H9 (cell line): Measurements from ENCODE around the gene TMC6. TPM values are rescaled to one million over a fixed set of nuclear protein-coding genes. Genes with fewer than 3 reads are reported as not detected.

Source experiments
- DNase-seq: peaks from one replicate; pipeline ENCODE4 v3.0.0-alpha.2; 2017
- H2AFZ ChIP-seq: one replicate; pipeline ENCODE4 v1.6.1; 2013; ENCODE audit warnings: mild to moderate bottlenecking, low read length, control low read depth, moderate library complexity
- H2AK5ac ChIP-seq: 2 replicates; pipeline ENCODE4 v1.6.1; 2013; ENCODE audit warnings: low read length, control low read depth, mixed read lengths; ENCODE audit not compliant: insufficient read length
- H2BK120ac ChIP-seq: one replicate; pipeline ENCODE4 v1.6.1; 2013; ENCODE audit warnings: low read depth, mild to moderate bottlenecking, low read length, control low read depth, inconsistent platforms; ENCODE audit not compliant: poor library complexity, severe bottlenecking
- H2BK12ac ChIP-seq: 2 replicates; pipeline ENCODE4 v1.6.1; 2013; ENCODE audit warnings: low read length, control low read depth, mixed read lengths, low read depth; ENCODE audit not compliant: insufficient read length
- H2BK15ac ChIP-seq: 2 replicates; pipeline ENCODE4 v1.6.1; 2013; ENCODE audit warnings: low read depth, low read length, control low read depth
- H2BK20ac ChIP-seq: one replicate; pipeline ENCODE4 v1.6.1; 2013; ENCODE audit warnings: low read depth, mild to moderate bottlenecking, low read length, control low read depth, inconsistent platforms; ENCODE audit not compliant: poor library complexity, severe bottlenecking
- H2BK5ac ChIP-seq: 2 replicates; pipeline ENCODE4 v1.6.1; 2013; ENCODE audit warnings: low read length, control low read depth, mixed read lengths; ENCODE audit not compliant: insufficient read length
- H3K14ac ChIP-seq: 2 replicates; pipeline ENCODE4 v1.6.1; 2013; ENCODE audit warnings: low read length, control low read depth; ENCODE audit not compliant: insufficient read depth
- H3K18ac ChIP-seq: 2 replicates; pipeline ENCODE4 v1.6.1; 2013; ENCODE audit warnings: low read depth, mild to moderate bottlenecking, mixed read lengths, low read length, control low read depth; ENCODE audit not compliant: insufficient read length
- H3K23ac ChIP-seq: 2 replicates; pipeline ENCODE4 v1.6.1; 2013; ENCODE audit warnings: low read length, control low read depth, mixed read lengths, low read depth; ENCODE audit not compliant: insufficient read length
- H3K23me2 ChIP-seq: 2 replicates; pipeline ENCODE4 v1.6.1; 2013; ENCODE audit warnings: low read depth, mild to moderate bottlenecking, mixed read lengths, low read length, control low read depth; ENCODE audit not compliant: insufficient read length, poor library complexity, severe bottlenecking
- H3K27ac ChIP-seq: 2 replicates; pipeline ENCODE4 v1.5.1; 2013; ENCODE audit warnings: low read length, control low read depth, mixed read lengths, low read depth; ENCODE audit not compliant: insufficient read length
- H3K27me3 ChIP-seq: 2 replicates; pipeline ENCODE4 v1.6.1; 2013; ENCODE audit warnings: low read length, control low read depth, inconsistent platforms; ENCODE audit not compliant: insufficient read depth
- H3K4ac ChIP-seq: 2 replicates; pipeline ENCODE4 v1.6.1; 2013; ENCODE audit warnings: low read depth, mild to moderate bottlenecking, control low read depth, inconsistent platforms, low read length, moderate library complexity
- H3K4me1 ChIP-seq: 2 replicates; pipeline ENCODE4 v1.6.1; 2013; ENCODE audit warnings: low read length, control low read depth, inconsistent platforms; ENCODE audit not compliant: insufficient read depth
- H3K4me2 ChIP-seq: 2 replicates; pipeline ENCODE4 v1.6.1; 2013; ENCODE audit warnings: low read length, control low read depth, mixed read lengths; ENCODE audit not compliant: insufficient read length, insufficient read depth
- H3K56ac ChIP-seq: 2 replicates; pipeline ENCODE4 v1.6.1; 2013; ENCODE audit warnings: low read depth, mild to moderate bottlenecking, mixed read lengths, low read length, control low read depth; ENCODE audit not compliant: insufficient read length
- H3K79me1 ChIP-seq: 2 replicates; pipeline ENCODE4 v1.6.1; 2013; ENCODE audit warnings: low read depth, mild to moderate bottlenecking, moderate library complexity, low read length, control low read depth, inconsistent platforms; ENCODE audit not compliant: insufficient read depth, poor library complexity, severe bottlenecking
- H3K79me2 ChIP-seq: 2 replicates; pipeline ENCODE4 v1.6.1; 2013; ENCODE audit warnings: low read length, control low read depth, inconsistent platforms; ENCODE audit not compliant: insufficient read depth
- H3K9ac ChIP-seq: 2 replicates; pipeline ENCODE4 v1.6.1; 2013; ENCODE audit warnings: low read length, control low read depth, mixed read lengths; ENCODE audit not compliant: insufficient read length; ENCODE audit errors: extremely low read depth
- H3K9me3 ChIP-seq: one replicate; pipeline ENCODE4 v1.6.1; 2013; ENCODE audit warnings: low read depth, low read length, inconsistent platforms; ENCODE audit not compliant: control insufficient read depth
- H3T11ph ChIP-seq: one replicate; pipeline ENCODE4 v1.6.1; 2013; ENCODE audit warnings: mild to moderate bottlenecking, low read length, control low read depth, inconsistent platforms
- H4K20me1 ChIP-seq: one replicate; pipeline ENCODE4 v1.6.1; 2013; ENCODE audit not compliant: control insufficient read depth, insufficient read length, insufficient read depth
- H4K5ac ChIP-seq: 2 replicates; pipeline ENCODE4 v1.6.1; 2013; ENCODE audit warnings: low read depth, mild to moderate bottlenecking, mixed read lengths, low read length, control low read depth; ENCODE audit not compliant: insufficient read length
- H4K8ac ChIP-seq: replicated peaks from 2 replicates; pipeline ENCODE4 v1.6.1; 2013; ENCODE audit warnings: low read length, control low read depth, mixed read lengths, low read depth; ENCODE audit not compliant: insufficient read length
- H4K91ac ChIP-seq: 2 replicates; pipeline ENCODE4 v1.6.1; 2013; ENCODE audit warnings: low read depth, mild to moderate bottlenecking, moderate library complexity, mixed read lengths, low read length, control low read depth; ENCODE audit not compliant: insufficient read length
- H3K27ac Mint-ChIP-seq, 3 experiments: 2 replicates in 2 of 3; 3 replicates in 1 of 3; pipeline ENCODE4 v1.8.0; 2020 to 2021; ENCODE audit warnings: mixed read lengths in 3 of 3, mild to moderate bottlenecking in 1 of 3, moderate library complexity in 1 of 3
- H3K27me3 Mint-ChIP-seq: 2 replicates; pipeline ENCODE4 v1.8.0; 2021; ENCODE audit warnings: low read depth, mild to moderate bottlenecking, moderate library complexity, mixed read lengths
- H3K36me3 Mint-ChIP-seq, 3 experiments: 2 replicates in 2 of 3; 3 replicates in 1 of 3; pipeline ENCODE4 v1.8.0; 2020 to 2021; ENCODE audit warnings: low read depth in 3 of 3, mixed read lengths in 3 of 3; ENCODE audit not compliant: insufficient read depth in 1 of 3
- H3K4me1 Mint-ChIP-seq, 2 experiments: 2 replicates each; pipeline ENCODE4 v1.8.0; 2020; ENCODE audit warnings: mixed read lengths in 2 of 2
- H3K4me3 Mint-ChIP-seq, 2 experiments: 2 replicates in 1 of 2; 3 replicates in 1 of 2; pipeline ENCODE4 v1.8.0; 2020 to 2021; ENCODE audit warnings: mild to moderate bottlenecking in 2 of 2, mixed read lengths in 2 of 2, moderate library complexity in 1 of 2
- H3K9me3 Mint-ChIP-seq, 2 experiments: 2 replicates in 1 of 2; 3 replicates in 1 of 2; pipeline ENCODE4 v1.8.0; 2020; ENCODE audit warnings: mild to moderate bottlenecking in 2 of 2, mixed read lengths in 2 of 2, moderate library complexity in 1 of 2
- WGBS: extraction: QIAGEN DNeasy Blood & Tissue Kit; methylation state at CpG from one replicate; pipeline ENCODE4 v1.1.7; 2013; ENCODE audit warnings: missing lambda C conversion rate, low lambda C conversion rate, mixed read lengths; ENCODE audit not compliant: insufficient read length; ENCODE audit errors: extremely low coverage; 5-methylcytosine and 5-hydroxymethylcytosine counted together
- total RNA-seq: library from RNA; stranded (reverse); gene quantifications from 2 replicates; pipeline ENCODE4 v1.2.1, GENCODE V29; 2021
- TF ChIP-seq, protein P1 (sequence below): fragments of 200-600 bp; sonication (generic); conservative IDR thresholded peaks from 3 replicates; pipeline ENCODE4 v1.8.0; 2021; ENCODE audit warnings: antibody characterized with exemption, mild to moderate bottlenecking

The TMC6 gene
- total RNA-seq, 1 experiment from 2014 or later, result 86.8 TPM

DNA sequence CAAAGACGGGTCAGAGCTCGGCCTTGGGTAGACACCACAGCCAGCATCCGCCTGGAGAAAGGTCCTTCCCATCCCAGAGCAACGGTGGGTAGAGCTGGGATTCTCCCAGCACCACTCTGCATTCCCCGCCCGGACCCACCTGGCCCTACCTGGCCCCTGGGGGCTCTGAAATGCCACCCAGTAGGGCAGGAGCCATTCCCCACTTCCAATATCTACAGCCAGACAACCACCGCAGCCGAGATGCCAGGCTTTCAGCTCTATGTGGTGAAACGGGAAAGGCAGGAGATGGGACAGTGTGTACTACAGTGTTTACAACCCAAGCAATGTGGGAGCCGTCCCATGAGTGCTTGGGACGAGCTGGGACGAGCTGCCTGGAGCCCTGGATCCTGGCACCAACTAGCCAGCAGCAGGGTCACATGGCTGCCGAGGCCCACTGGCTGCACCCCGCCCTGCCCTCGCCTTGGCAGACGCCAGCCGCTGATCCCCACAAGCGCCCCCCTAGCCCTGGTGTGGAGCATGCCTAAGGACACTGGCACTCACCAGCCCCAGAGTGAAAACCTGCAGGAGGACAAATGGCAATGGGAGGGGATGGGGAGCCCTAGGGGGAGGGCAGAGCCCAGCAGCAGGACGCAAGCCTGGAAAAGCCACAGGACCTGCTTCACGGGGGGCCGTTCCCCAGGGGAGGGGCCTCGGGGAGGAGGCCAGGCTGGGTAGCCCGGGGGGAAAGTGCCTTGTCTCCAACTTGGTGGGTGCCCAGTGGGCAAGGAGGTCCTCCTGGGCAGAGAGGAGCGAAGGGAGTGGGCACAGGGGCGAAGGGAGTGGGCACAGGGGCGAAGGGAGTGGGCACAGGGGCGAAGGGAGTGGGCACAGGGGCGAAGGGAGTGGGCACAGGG, 13.5 kb downstream of the TMC6 start:
- no peak overlapping the region for H2BK5ac ChIP-seq
- no peak overlapping the region for H3K18ac ChIP-seq
- TF ChIP-seq, protein P1, sequence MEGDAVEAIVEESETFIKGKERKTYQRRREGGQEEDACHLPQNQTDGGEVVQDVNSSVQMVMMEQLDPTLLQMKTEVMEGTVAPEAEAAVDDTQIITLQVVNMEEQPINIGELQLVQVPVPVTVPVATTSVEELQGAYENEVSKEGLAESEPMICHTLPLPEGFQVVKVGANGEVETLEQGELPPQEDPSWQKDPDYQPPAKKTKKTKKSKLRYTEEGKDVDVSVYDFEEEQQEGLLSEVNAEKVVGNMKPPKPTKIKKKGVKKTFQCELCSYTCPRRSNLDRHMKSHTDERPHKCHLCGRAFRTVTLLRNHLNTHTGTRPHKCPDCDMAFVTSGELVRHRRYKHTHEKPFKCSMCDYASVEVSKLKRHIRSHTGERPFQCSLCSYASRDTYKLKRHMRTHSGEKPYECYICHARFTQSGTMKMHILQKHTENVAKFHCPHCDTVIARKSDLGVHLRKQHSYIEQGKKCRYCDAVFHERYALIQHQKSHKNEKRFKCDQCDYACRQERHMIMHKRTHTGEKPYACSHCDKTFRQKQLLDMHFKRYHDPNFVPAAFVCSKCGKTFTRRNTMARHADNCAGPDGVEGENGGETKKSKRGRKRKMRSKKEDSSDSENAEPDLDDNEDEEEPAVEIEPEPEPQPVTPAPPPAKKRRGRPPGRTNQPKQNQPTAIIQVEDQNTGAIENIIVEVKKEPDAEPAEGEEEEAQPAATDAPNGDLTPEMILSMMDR, result no peak
- H2AK5ac ChIP-seq, result no peak overlapping the region
- H3K4me1 ChIP-seq, result no peaks in the 10 kb centered on the region
- H2BK20ac ChIP-seq, result no peak overlapping the region
- Mint-ChIP-seq H3K4me1 (peaks cover 2% of the 10 kb centered on the region in 2 experiments; a peak in 3 of 4 replicates), H3K9me3 (no peaks in the 10 kb centered on the region), H3K27ac (no peak overlapping the region), H3K36me3 (peaks cover 0 to 31% (median 10%) of the 10 kb centered on the region in 3 experiments; a peak in 4 of 7 replicates), H3K27me3 (no peaks in the 10 kb centered on the region; the same call in 1 of the 2 replicates), H3K4me3 (no peak overlapping the region)
- no peak overlapping the region for H3T11ph ChIP-seq
- H3K23ac ChIP-seq, result no peak overlapping the region
- H4K8ac ChIP-seq, result no peak overlapping the region
- no peaks in the 10 kb centered on the region for H3K23me2 ChIP-seq
- H3K79me2 ChIP-seq, result no peaks in the 10 kb centered on the region
- H2BK12ac ChIP-seq, result no peak overlapping the region
- no peak overlapping the region for H2AFZ ChIP-seq
- H2BK120ac ChIP-seq, result no peak overlapping the region
- H3K27ac ChIP-seq, result no peak overlapping the region
- no peak overlapping the region for H4K91ac ChIP-seq
- H4K5ac ChIP-seq, result no peak overlapping the region
- H3K27me3 ChIP-seq, result no peaks in the 10 kb centered on the region
- no peak overlapping the region for H3K9ac ChIP-seq
- no CpG with 5 or more reads among the region's 28 CpGs for WGBS
- no peak overlapping the region for H2BK15ac ChIP-seq
- no peak overlapping the region for H3K56ac ChIP-seq
- H3K4me2 ChIP-seq, result no peak overlapping the region
- H3K14ac ChIP-seq, result no peak overlapping the region
- DNase-seq, result no peak
- H4K20me1 ChIP-seq, result no peaks in the 10 kb centered on the region
- no peaks in the 10 kb centered on the region for H3K79me1 ChIP-seq
- no peak overlapping the region for H3K4ac ChIP-seq
- no peaks in the 10 kb centered on the region for H3K9me3 ChIP-seq
